ENCODE data around the gene ITGB7.
"Not testable (repeated sequence)": the region's sequence is repeated elsewhere in the genome, so short reads cannot be mapped to it uniquely, and the experiment has no call there.

The ITGB7 gene

GRCh38 chr12:53217051-53217930 is 10.2 kb upstream of the ITGB7 start:
- no peak for DNase-seq (ENCODE audit: low read depth)

GRCh38 chr12:53215497-53215896 is 8.4 kb upstream of the ITGB7 start:
- DNase-seq (ENCODE audit: low read depth): no peak

- DNase-seq (ENCODE audit: low read depth): no peak
Observed at GRCh38 chr12:53214687-53215455, 7.8 kb upstream of the ITGB7 start.

DNA sequence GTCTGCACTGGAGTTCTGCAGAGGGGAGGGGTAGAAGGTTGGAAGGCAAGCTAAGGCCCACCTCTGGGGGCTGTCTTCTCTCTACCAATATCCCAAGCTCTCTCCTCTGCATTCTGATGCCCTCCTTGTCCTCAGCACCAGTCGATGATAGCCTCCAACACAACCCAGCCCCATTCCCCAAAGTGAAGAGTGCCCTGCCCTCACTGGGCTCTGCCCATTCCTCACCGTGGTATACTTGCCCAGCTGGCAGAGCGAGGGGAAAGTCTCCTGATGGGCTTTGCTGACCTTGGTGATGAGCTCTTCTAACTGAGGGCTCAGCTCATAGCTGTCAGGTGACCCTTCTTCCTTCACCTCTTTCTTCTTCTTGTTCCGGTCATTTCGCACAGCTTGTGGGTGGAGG is 7.2 kb upstream of the ITGB7 start:
- DNase-seq (ENCODE audit: low read depth): no peak

- DNase-seq (ENCODE audit: low read depth): no peak
Observed at GRCh38 chr12:53213348-53213747, 6.3 kb upstream of the ITGB7 start.

DNA sequence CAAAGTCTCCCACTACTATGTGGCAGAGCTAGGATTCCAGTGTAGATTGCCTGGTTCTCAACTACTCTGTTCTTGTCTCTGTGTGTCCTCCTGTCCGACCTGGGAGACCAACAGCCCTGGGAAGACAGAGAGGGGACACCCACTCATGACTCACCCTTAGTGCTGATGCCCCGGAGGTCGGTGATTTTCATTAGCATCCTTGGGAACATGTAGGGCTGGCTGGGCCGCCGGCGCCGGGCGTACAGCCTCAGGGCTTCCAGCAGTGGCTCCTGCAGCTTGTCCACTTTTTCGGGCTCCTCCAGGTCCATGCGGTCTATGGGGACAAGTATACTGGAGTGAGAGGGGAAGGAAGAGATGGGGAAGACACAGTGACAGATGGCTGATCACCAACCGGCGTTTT is 5.9 kb upstream of the ITGB7 start:
- DNase-seq (ENCODE audit: low read depth): no peak

DNA sequence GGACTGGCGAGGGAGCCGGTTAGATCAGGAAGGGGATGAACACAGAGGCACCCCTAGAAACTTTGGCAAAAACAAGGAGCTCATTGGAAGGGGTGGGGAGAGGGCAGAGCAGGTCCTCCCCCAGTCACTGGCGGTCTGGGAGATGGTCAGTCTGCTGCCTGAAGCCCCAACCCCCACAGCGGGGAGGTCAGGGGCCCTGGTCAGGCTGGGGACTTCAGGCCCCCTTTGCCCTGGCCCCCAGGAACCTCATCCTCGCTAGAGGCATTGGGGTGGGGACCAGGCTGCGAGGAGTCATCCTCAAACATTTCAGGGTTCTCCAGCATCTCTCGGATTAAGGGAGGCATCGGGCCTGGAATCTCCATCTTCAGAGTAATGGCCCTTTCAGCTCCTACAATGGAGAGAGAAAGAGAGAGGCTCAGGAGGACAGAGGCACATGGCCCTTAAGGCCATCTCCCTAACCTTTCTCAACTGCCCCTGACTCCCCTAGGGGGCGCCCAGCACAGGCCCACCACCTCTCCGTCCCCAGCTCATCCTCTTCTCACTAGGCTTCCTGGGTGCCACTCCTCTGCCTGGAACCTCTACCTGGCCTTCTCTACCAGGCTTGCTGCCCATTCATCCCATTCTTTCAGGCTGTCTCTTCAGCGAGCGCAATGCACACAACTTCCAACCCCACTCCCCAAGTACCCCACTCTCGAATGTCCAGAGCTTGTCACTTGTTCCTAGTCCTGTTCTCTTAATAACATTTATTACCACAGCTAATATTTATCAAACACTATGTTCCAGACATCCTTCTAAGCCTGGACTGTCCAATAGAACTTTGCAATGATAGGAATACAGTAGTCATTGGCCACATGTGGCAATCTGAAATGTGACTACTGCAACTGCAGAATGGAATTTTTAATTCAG is 4.7 kb upstream of the ITGB7 start:
- no peak for DNase-seq (ENCODE audit: low read depth)

- DNase-seq (ENCODE audit: low read depth): no peak
Observed at GRCh38 chr12:53210843-53211242, 3.8 kb upstream of the ITGB7 start.

GRCh38 chr12:53208877-53209463 is 1.9 kb upstream of the ITGB7 start:
- DNase-seq (ENCODE audit: low read depth): no peak

DNA sequence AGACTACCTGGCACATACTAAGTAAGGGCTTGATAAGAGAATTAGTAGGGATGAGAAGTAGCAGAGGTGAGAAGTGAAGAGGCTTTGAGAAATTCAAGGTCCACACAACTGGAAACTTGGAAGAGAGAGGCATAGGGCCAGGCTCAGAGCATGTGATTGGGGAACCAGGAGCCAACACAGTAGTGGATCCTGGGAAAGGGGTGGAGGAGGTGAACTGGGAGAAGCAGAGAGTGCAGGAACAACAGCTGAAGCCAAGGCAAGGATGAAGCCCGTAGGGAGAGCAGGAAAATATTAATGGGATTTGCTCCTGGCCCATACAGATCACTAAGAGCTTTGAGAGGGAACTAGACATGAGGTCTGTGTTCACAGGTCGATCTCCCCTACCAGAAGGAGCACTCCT is 1.4 kb upstream of the ITGB7 start:
- no peak for DNase-seq (ENCODE audit: low read depth)

GRCh38 chr12:53205747-53206419 is 1.2 kb downstream of the ITGB7 start:
- no peak for DNase-seq (ENCODE audit: low read depth)

- DNase-seq (ENCODE audit: low read depth): no peak
Observed at GRCh38 chr12:53204351-53204750, 2.7 kb downstream of the ITGB7 start.

DNA sequence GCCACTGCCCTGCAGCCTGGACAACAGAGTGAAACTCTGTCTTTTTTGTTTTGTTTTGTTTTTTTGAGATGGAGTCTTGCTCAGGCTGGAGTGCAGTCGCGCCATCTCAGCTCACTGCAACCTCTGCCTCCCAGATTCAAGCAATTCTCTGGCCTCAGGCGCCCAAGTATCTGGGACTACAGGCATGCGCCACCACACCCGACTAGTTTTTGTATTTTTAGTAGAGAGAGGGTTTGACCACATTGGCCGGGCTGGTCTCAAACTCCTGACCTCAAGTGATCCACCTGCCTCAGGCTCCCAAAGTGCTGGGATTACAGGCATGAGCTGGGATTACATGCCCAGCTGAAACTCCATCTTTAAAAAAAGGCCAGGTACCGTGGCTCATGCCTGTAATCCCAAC is 4.7 kb downstream of the ITGB7 start:
- not testable (repeated sequence) for DNase-seq (ENCODE audit: low read depth)

DNA sequence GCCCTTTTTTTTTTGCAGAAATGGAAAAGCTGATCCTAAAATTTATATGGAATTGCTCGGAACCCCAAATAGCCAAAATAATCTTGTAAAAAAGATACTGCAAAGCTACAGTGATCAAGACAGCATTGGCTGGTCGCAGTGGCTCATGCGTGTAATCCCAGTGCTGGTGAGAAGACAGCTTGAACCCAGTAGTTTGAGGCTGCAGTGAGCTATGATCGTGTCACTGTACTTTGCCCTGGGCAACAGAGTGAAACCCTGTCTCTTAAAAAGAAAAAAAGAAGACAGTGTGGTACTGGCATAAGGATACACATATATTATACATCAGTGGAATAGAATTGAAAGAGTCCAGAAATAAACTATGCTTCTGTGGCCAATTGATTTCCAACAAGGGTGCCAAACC is 5.4 kb downstream of the ITGB7 start:
- DNase-seq (ENCODE audit: low read depth): no peak

- DNase-seq (ENCODE audit: low read depth): no peak
Observed at GRCh38 chr12:53201177-53201541, 5.9 kb downstream of the ITGB7 start.

- DNase-seq (ENCODE audit: low read depth): no peak
Observed at GRCh38 chr12:53200458-53201176, 6.4 kb downstream of the ITGB7 start.

GRCh38 chr12:53200107-53200457 is 7.0 kb downstream of the ITGB7 start:
- DNase-seq (ENCODE audit: low read depth): no peak

DNA sequence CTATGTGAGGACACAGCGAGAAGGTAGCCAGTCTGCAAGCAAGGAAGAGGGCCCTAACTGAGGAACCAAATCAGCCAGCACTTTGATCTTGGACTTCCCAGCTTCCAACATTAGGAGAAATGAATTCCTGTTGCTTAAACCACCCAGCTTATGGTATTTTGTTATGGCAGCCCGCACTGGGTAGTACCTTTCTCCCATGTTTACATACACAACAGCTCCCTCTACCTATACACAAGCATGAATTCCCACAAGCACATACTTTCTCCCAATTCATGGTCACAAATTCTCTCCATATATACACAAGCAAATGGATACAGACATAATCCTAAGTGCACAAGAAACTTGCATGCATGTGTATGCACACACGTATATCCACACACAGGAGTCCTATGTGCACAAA is 7.4 kb downstream of the ITGB7 start:
- DNase-seq (ENCODE audit: low read depth): no peak

DNA sequence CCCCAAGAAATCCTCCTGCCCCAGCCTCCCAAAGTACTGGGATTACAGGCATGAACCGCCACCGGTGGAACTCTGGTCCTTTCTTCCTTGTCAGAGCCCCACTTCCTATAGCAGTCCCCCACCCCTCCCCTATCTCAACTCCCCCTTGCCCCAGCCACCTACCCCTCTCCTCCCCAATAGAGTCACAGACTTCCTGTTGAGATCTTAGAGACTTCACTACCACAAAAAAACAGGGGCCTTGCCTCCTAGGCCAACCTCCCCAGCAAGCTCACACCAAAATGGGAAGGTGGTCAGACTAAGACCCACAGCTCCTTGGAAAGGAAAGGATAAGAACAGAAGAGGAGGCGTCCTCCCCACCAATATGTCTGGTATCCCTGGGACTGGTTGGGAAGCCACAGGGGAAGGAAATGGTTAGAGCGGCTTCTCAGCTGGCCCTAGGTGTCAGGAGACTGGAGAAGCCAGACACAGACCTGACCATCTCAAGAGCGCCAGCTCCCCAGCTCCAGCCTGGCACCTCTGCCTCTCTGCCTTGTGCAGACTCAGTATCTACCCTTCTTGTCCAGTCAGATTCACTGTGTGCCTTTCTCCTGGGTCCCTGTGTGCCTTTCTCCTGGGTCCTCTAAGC is 8.5 kb downstream of the ITGB7 start:
- no peak for DNase-seq (ENCODE audit: low read depth)

DNA sequence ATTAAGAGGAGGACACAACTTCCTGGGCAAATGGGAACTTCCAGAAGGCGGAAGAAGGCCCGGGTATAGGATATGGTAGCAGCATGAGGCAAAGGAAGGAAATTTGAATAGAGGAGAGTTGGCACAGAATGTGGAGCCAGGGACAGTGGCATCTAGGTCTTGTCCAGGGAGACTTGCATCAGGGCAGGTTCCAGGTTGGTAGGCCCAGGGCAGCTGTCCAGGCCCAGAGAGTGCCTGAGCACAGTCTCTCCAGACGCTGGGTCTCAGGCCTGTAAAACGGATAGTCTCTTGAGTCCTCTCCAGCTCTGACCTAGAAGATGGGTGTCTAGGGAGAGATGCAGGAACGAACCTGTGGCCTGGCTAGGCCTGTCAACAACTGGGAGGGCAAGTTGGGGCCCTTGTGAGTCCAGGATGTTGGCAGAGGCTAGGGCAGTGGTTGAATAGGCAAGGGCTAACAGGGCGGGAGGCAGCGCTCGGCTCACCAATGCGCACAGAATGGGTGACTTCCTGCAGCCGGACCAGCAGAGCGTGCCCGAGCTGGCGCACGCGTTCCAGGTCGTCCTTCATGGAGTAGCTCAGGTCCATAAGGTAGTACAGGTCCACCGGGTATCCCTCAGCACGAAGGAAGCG is 9.9 kb downstream of the ITGB7 start:
- DNase-seq (ENCODE audit: low read depth): no peak

All from CMK (cell line).